ENCODE measurements around the gene CYBC1.

DNA sequence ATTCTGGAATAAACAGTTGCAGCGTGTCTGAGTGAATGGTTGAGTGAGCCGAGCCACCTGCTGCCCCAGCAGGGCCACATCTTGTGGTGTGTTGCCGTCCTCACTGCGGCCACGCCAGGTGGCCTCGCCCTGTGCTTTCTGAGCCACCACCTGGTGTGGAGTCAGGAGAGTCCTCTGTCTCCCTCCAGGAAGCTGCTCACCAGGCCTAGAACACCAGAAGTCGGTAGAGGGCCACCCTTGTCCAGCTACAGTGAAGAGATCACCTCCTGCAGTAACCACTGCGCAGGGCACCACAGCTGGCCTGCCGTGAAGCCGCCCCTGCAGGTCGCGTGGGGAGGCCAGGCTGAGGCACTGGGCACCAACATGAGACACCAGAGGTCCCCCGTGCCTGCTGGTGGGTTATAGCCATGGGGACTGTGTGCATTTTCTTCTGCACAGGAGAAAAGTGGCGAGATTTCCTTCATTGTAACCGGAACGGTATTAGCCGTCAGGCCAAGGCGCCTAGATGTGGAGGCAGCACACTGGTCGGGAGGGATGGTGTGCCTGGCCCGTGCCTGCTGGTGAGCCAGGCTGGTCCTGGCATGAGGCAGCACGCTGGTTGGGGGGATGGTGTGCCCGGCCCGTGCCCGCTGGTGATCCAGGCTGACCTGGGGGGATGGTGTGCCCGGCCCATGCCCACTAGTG is 40.1 kb upstream of the CYBC1 start:
- TF ChIP-seq CTCF (IDR thresholded peaks at IDR 0.05; ENCODE audit: poor library complexity, severe bottlenecking) (no peak), EP300 (conservative IDR thresholded peaks at IDR 0.05; ENCODE audit: poor library complexity, severe bottlenecking) (no peak), EZH2 (IDR thresholded peaks at IDR 0.05; ENCODE audit: borderline replicate concordance, insufficient read depth, low read length, poor library complexity, severe bottlenecking) (no peak), TAF1 (IDR thresholded peaks at IDR 0.05; ENCODE audit: low read depth) (no peak), MXI1 (conservative IDR thresholded peaks at IDR 0.05; ENCODE audit: poor library complexity, severe bottlenecking) (no peak), RAD21 (conservative IDR thresholded peaks at IDR 0.05) (no peak), SMC3 (conservative IDR thresholded peaks at IDR 0.05; ENCODE audit: poor library complexity) (no peak)
- TF ChIP-seq, protein P1, sequence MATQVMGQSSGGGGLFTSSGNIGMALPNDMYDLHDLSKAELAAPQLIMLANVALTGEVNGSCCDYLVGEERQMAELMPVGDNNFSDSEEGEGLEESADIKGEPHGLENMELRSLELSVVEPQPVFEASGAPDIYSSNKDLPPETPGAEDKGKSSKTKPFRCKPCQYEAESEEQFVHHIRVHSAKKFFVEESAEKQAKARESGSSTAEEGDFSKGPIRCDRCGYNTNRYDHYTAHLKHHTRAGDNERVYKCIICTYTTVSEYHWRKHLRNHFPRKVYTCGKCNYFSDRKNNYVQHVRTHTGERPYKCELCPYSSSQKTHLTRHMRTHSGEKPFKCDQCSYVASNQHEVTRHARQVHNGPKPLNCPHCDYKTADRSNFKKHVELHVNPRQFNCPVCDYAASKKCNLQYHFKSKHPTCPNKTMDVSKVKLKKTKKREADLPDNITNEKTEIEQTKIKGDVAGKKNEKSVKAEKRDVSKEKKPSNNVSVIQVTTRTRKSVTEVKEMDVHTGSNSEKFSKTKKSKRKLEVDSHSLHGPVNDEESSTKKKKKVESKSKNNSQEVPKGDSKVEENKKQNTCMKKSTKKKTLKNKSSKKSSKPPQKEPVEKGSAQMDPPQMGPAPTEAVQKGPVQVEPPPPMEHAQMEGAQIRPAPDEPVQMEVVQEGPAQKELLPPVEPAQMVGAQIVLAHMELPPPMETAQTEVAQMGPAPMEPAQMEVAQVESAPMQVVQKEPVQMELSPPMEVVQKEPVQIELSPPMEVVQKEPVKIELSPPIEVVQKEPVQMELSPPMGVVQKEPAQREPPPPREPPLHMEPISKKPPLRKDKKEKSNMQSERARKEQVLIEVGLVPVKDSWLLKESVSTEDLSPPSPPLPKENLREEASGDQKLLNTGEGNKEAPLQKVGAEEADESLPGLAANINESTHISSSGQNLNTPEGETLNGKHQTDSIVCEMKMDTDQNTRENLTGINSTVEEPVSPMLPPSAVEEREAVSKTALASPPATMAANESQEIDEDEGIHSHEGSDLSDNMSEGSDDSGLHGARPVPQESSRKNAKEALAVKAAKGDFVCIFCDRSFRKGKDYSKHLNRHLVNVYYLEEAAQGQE (IDR thresholded peaks at IDR 0.05; ENCODE audit: borderline replicate concordance) = no peak

All from neural cell (in vitro differentiated cells).